Measurements from ENCODE around the gene NAV2. TPM values are rescaled to one million over a fixed set of nuclear protein-coding genes. Genes with fewer than 3 reads are reported as not detected.
A peak's percentile ranks its signal among the peaks of the same experiment; 100 is the strongest.

Gene NAV2
- total and polyA plus RNA-seq, 12 donors, result 6.9 to 34.7 (median 20.2) TPM

GRCh38 chr11:20157728-20158127, 445.1 kb downstream of the NAV2 start:
- Histone ChIP-seq H3K4me3 (no peak overlapping the region), H3K27me3 (peaks cover 53 to 100% (median 99%) of the 10 kb centered on the region in 7 donors), H3K4me1 (peaks cover 0 to 31% (median 15%) of the 10 kb centered on the region in 9 donors), H3K27ac (no peak overlapping the region), H3K36me3 (no peaks in the 10 kb centered on the region), H3K9me3 (no peaks in the 10 kb centered on the region)
- intact Hi-C loops (cut with DNase I), result no loop called here
- ATAC-seq (no peak), DNase-seq (no peak)
- TF ChIP-seq CTCF (IDR thresholded peaks at IDR 0.05), result no peak
- 4 to 6% methylated on average over 9 of the region's 9 CpGs for WGBS, 2 donors

GRCh38 chr11:20158597-20159257, 446.1 kb downstream of the NAV2 start:
- Histone ChIP-seq H3K4me1 (peaks cover 3 to 41% (median 25%) of the 10 kb centered on the region in 9 donors), H3K9me3 (no peaks in the 10 kb centered on the region), H3K36me3 (no peaks in the 10 kb centered on the region), H3K27ac (no peak overlapping the region), H3K27me3 (peaks cover 56 to 100% (median 99%) of the 10 kb centered on the region in 7 donors), H3K4me3 (no peak overlapping the region)
- TF ChIP-seq CTCF (IDR thresholded peaks at IDR 0.05), result no peak
- peak; percentile 54 to 88 (median 81) for ATAC-seq
- DNase-seq, result peak; percentile 38 to 57
- intact Hi-C loops (cut with DNase I), result no loop called here
- WGBS, 2 donors, result 3 to 5% methylated on average over 33 of the region's 33 CpGs

DNA sequence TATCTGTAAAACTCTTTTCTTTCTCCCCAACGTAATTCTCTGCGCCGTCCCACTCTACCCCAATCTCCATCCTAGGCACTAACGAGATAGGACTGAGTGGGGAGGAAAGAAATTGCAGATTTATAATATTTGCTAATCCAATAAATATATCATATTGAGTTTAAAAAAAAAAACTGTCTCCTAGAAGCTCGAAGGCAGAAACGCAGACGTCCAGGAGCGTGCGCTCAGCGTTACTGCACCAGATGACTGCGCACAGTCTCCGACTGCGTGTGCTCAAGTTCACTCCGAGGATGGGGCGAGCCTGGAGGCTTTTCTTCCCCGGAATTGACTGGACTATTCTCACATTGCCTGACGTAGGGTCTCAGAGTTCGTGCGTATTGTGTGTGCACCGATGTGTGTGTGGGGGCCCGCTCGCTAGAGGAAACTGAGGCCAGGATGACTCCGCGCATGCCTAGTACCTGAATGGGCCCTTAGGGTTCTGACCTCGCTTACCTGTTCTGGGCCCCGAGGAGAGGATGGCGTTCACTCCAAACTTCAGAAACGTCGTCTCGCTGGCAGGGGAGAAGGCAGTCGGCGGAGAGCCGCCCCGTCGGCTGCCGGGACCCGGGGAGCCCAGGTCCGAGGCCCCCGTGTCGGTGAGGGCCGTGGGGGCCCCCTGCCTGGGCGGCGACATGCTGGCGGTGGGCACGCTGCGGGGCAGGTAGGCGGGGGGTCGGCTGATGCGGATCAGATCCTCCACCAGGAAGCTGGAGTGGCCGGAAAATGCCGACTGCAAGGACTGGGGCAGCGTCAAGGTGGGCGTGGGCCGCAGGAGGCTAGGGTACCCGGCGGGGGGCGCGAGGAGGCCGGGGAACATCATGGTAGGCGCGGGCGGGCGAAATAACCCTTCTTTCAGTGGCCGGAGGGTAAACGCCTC, 447.1 kb downstream of the NAV2 start:
- H3K4me1 ChIP-seq, result peaks cover 3 to 43% (median 30%) of the 10 kb centered on the region in 9 donors
- DNase-seq, result no peak
- intact Hi-C loops (cut with DNase I), result no loop called here
- 3% methylated on average over 65 of the region's 65 CpGs for WGBS, 2 donors
- ATAC-seq, result no peak
- no peak overlapping the region for H3K4me3 ChIP-seq
- no peaks in the 10 kb centered on the region for H3K9me3 ChIP-seq
- H3K27ac ChIP-seq, result no peak overlapping the region
- peaks cover 56 to 100% (median 99%) of the 10 kb centered on the region in 7 donors for H3K27me3 ChIP-seq
- TF ChIP-seq CTCF (IDR thresholded peaks at IDR 0.05), result no peak
- H3K36me3 ChIP-seq, result no peaks in the 10 kb centered on the region

- Histone ChIP-seq H3K4me3 (no peak within 1 kb of the TSS), H3K27me3 (peaks cover 60 to 100% (median 99%) of the 10 kb centered on the region in 7 donors), H3K27ac (no peak within 1 kb of the TSS), H3K9me3 (no peaks in the 10 kb centered on the region), H3K36me3 (no peaks in the 10 kb centered on the region), H3K4me1 (peaks cover 3 to 43% (median 30%) of the 10 kb centered on the region in 9 donors)
- DNase-seq (no peak), ATAC-seq (no peak)
- 4% methylated on average over 30 of the region's 30 CpGs for WGBS, 2 donors
- intact Hi-C loops (cut with DNase I), result no loop called here
- TF ChIP-seq CTCF (IDR thresholded peaks at IDR 0.05), result no peak
These were observed 448.0 kb downstream of the NAV2 start, which contains the start of gene DBX1 for GRCh38 chr11:20160425-20161229. Gene DBX1 (minus strand): TSS chr11:20160475. CDS start chr11:20160324, 151 bp downstream.

All from heart right ventricle (tissue), 16 donors.